Lower leg skin (tissue), 4 donors: ENCODE data around the gene ZFPM1. TPM values are rescaled to one million over a fixed set of nuclear protein-coding genes. Genes with fewer than 3 reads are reported as not detected.

ENCODE experiments used
- DNase-seq, 2 donors: peaks; one replicate each; pipeline ENCODE4 v3.0.0-alpha.2; 2019; ENCODE audit warnings: low spot score in 2 of 2
- H3K4me3 ChIP-seq: fragments of 200-600 bp; sonication (generic); 2 replicates; pipeline ENCODE4 v1.5.1; 2017; ENCODE audit warnings: mild to moderate bottlenecking, low read depth; ENCODE audit not compliant: poor library complexity, severe bottlenecking
- POLR2A ChIP-seq, 2 donors: fragments of 450-650 bp; IDR thresholded peaks; one replicate each; pipeline ENCODE4 v1.6.1; 2016 to 2017; ENCODE audit warnings: antibody characterized with exemption in 2 of 2, mild to moderate bottlenecking in 1 of 2, moderate library complexity in 1 of 2
- WGBS, 2 donors: methylation state at CpG; one replicate each; pipeline ENCODE4 v1.1.5; 2018; 5-methylcytosine and 5-hydroxymethylcytosine counted together
- intact Hi-C: fragments of 100-400 bp; cut with DNase I; formaldehyde crosslinking; loops from one replicate; pipeline ENCODE4 v1.15.0; 2023; ENCODE audit warnings: low total_unique reads
- total RNA-seq, 4 donors: library from RNA; depleted of rRNA; stranded (reverse); fragments of >200 nt; gene quantifications; one replicate each; pipeline ENCODE4 v1.1.0, GENCODE V29; 2016
- TF ChIP-seq, protein P1 (sequence below), 3 donors: fragments of 450-650 bp; IDR thresholded peaks; one replicate each; pipeline ENCODE4 v1.5.1; 2016; ENCODE audit warnings: antibody characterized with exemption in 3 of 3, mild to moderate bottlenecking in 3 of 3, moderate library complexity in 2 of 3

ZFPM1 gene
- total RNA-seq, 4 donors from 2014 or later: 2.0 to 4.0 (median 3.1) TPM

DNA sequence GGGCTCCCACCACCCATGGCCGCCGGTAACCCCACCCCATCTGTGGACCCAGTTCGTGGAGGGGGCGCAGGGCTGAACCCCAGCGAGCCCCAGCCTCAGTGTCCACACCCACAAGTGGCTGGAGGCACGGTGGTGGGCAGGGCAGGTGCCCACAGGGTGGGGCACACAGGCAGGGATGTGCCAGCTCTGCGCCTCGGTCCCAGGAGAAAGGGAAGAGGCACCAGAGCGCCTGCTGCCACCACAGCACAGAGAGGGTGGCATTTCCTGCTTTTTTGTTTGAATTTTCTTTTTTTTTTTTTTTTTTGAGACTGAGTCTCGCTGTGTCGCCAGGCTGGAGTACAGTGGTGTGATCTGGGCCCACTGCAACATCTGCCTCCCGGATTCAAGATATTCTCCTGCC, 19.0 kb downstream of the ZFPM1 start:
- 65 to 67% methylated on average over 10 to 12 of the region's 12 CpGs for WGBS, 2 donors
- intact Hi-C loops: no loop called here
- TF ChIP-seq, protein P1, sequence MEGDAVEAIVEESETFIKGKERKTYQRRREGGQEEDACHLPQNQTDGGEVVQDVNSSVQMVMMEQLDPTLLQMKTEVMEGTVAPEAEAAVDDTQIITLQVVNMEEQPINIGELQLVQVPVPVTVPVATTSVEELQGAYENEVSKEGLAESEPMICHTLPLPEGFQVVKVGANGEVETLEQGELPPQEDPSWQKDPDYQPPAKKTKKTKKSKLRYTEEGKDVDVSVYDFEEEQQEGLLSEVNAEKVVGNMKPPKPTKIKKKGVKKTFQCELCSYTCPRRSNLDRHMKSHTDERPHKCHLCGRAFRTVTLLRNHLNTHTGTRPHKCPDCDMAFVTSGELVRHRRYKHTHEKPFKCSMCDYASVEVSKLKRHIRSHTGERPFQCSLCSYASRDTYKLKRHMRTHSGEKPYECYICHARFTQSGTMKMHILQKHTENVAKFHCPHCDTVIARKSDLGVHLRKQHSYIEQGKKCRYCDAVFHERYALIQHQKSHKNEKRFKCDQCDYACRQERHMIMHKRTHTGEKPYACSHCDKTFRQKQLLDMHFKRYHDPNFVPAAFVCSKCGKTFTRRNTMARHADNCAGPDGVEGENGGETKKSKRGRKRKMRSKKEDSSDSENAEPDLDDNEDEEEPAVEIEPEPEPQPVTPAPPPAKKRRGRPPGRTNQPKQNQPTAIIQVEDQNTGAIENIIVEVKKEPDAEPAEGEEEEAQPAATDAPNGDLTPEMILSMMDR (IDR thresholded peaks at IDR 0.05): no peak
- no peak for TF ChIP-seq POLR2A (IDR thresholded peaks at IDR 0.05)
- DNase-seq: no peak
- no peak overlapping the region for H3K4me3 ChIP-seq

DNA sequence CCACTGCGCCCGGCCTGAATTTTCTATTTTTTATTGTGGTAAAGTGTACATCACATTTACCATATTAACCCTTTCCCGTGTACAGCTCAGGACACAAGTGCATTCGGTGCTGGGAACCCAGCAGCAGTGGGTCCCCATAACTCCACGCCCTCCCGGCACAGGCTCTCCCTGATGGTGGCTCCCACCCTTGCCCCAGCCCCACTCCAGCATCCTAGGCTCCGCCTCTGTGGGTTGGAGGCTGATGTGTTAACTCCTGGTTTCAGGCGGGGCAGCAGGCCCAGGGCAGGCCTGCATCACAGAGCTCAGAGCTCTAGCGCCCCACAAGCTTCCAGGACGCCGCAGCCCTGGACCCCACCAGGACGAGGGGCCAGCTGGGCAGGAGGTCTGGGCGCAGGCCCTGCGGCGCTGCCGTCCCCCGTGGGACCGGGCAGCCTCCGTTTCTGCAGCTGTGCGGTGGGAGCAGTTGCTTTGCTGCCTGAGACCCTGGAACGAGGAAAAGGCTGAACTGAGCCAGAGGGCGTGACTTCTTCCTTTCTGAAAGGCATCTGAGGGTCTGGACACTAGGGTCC, 19.6 kb downstream of the ZFPM1 start:
- H3K4me3 ChIP-seq: no peak overlapping the region

DNA sequence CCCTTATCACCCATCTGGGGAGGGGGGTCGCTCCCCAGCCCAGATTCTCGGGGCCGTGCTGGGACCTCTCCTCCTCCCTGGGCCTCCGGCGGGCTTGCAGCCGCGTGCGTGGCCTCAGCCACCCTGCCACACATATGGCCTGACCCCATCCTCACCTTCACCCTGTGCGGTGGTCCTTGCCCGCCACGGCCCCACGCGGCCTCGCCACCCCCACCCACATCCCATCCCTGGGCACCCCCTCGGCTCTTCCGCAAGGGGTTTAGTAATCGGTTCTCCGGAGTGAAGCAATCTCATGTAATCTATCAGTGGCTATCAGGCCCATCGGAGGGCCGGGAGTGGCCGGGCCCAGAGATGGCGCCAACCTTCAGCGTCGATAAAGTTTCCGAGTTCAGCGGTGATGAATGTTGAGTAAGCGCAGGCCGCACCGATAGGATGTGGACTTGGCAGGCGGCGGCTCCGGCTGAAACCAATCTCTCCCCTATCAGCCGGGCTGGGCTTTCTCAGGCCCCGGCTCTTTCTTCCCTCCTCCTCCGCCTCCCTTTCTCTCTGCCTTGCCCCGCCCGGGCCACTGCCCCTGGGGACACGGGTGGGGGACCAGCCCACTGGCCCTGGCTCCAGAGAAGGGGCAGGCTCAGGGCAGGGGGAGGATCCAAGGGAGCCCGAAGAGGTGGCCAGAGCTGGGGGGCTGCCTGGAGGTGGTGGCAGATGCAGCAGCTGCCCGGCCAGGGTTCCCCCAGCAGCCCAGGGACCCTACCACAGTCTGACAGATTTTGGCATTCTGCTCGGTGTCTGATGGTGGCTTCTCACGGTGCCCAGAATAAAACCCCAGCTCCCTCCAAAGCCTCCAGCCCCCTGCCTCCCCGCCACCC, 20.8 kb downstream of the ZFPM1 start:
- no peak overlapping the region for H3K4me3 ChIP-seq
- WGBS, 2 donors: 87 to 90% methylated on average over 42 to 43 of the region's 43 CpGs
- intact Hi-C loops: no loop called here
- no peak for DNase-seq
- TF ChIP-seq, protein P1 (IDR thresholded peaks at IDR 0.05): no peak
- TF ChIP-seq POLR2A (IDR thresholded peaks at IDR 0.05): no peak

More for the DNA sequence above, 19.6 kb downstream of the ZFPM1 start:
- DNase-seq: no peak
- WGBS, 2 donors: 82 to 87% methylated on average over 15 of the region's 22 CpGs
- TF ChIP-seq, protein P1 (IDR thresholded peaks at IDR 0.05): no peak
- no peak for TF ChIP-seq POLR2A (IDR thresholded peaks at IDR 0.05)
- intact Hi-C loops: no loop called here

DNA sequence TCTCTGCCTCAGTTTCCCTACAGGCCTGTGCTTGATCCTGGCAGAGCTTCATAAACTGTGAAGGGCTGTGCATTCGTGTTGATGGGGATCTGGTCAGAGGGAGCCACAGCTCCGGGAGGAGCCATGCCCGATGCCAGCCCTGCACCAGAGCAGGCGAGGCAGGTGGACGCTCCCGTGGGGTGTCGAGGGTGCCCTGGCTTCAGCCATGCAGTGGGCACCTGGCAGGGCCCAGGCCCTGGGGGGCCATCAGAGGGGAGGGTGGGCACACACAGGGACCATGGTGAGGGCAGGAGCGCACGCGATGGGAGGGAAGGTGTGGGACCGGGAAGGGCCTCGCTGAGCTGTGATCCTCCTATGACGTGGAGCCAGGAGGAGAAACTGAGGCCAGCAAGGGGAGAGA, 22.0 kb downstream of the ZFPM1 start:
- no peak for TF ChIP-seq POLR2A (IDR thresholded peaks at IDR 0.05)
- TF ChIP-seq, protein P1 (IDR thresholded peaks at IDR 0.05): no peak
- intact Hi-C loops: no loop called here
- 91 to 92% methylated on average over 11 to 13 of the region's 13 CpGs for WGBS, 2 donors
- no peak overlapping the region for H3K4me3 ChIP-seq
- no peak for DNase-seq

DNA sequence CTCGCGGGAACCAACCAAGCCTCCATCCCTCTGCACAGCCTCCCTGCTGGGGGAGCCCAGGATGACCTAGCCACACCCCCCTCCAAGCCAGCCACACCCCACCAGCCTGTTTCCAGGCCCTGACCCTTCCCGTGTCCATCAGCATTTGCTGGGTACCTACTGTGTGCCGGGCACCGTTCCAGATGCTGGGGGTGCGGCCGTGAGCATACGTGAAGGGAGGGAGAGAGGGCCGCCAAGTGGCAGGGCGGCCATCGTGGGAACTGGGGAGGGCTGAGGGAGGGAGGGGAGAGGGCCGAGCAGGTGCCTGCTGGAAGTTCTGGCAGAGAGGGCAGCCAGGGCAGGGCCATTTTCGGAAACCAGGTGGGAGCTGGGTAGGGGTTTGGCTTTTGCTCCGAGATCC, 23.1 kb downstream of the ZFPM1 start:
- 79% methylated on average over 13 to 14 of the region's 14 CpGs for WGBS, 2 donors
- DNase-seq: no peak
- TF ChIP-seq, protein P1 (IDR thresholded peaks at IDR 0.05): no peak
- TF ChIP-seq POLR2A (IDR thresholded peaks at IDR 0.05): no peak
- no peak overlapping the region for H3K4me3 ChIP-seq
- intact Hi-C loops: no loop called here
